Mesenchymal stem cell (in vitro differentiated cells and primary cell): ENCODE data around the gene ULK3.

Experiments
- DNase-seq: peaks from one replicate; pipeline ENCODE4 v3.0.0-alpha.2; 2013
- H2AFZ ChIP-seq: one replicate; pipeline ENCODE4 v1.6.1; 2013; ENCODE audit warnings: low read depth, mild to moderate bottlenecking, control low read depth, inconsistent platforms, low read length, moderate library complexity
- H2AK5ac ChIP-seq: 2 replicates; pipeline ENCODE4 v1.6.1; 2013; ENCODE audit warnings: low read length, moderate library complexity, mild to moderate bottlenecking, inconsistent platforms; ENCODE audit not compliant: severe bottlenecking
- H2BK120ac ChIP-seq: one replicate; pipeline ENCODE4 v1.6.1; 2013; ENCODE audit warnings: low read depth, mild to moderate bottlenecking, inconsistent platforms, low read length, moderate library complexity
- H2BK12ac ChIP-seq, 2 experiments: one replicate each; pipeline ENCODE4 v1.6.1; 2013; ENCODE audit warnings: inconsistent platforms in 2 of 2, low read length in 2 of 2, mild to moderate bottlenecking in 2 of 2, moderate library complexity in 2 of 2, control low read depth in 1 of 2
- H2BK15ac ChIP-seq: one replicate; pipeline ENCODE4 v1.6.1; 2013; ENCODE audit warnings: mild to moderate bottlenecking, low read depth, inconsistent platforms; ENCODE audit not compliant: poor library complexity, severe bottlenecking
- H2BK5ac ChIP-seq: 2 replicates; pipeline ENCODE4 v1.6.1; 2013; ENCODE audit warnings: low read depth, mild to moderate bottlenecking, low read length, control low read depth, inconsistent platforms; ENCODE audit not compliant: poor library complexity, severe bottlenecking
- H3K14ac ChIP-seq, 2 experiments: one replicate each; pipeline ENCODE4 v1.6.1; 2013; ENCODE audit warnings: inconsistent platforms in 2 of 2, low read length in 2 of 2, control low read depth in 1 of 2, mild to moderate bottlenecking in 1 of 2, moderate library complexity in 1 of 2
- H3K18ac ChIP-seq, 2 experiments: one replicate each; pipeline ENCODE4 v1.6.1; 2013; ENCODE audit warnings: inconsistent platforms in 2 of 2, low read length in 2 of 2, control low read depth in 1 of 2, low read depth in 1 of 2, mild to moderate bottlenecking in 1 of 2
- H3K23ac ChIP-seq, 2 experiments: one replicate each; pipeline ENCODE4 v1.6.1; 2013; ENCODE audit warnings: inconsistent platforms in 2 of 2, low read length in 2 of 2, mild to moderate bottlenecking in 2 of 2, moderate library complexity in 2 of 2, control low read depth in 1 of 2
- H3K27ac ChIP-seq: 2 replicates; pipeline ENCODE4 v1.5.1; 2013; ENCODE audit warnings: mild to moderate bottlenecking, moderate library complexity, low read length, control low read depth, inconsistent platforms; ENCODE audit not compliant: poor library complexity, severe bottlenecking
- H3K27me3 ChIP-seq, 2 experiments: 2 replicates each; pipeline versions ENCODE4 v1.6.1 to v1.7.0; 2013; ENCODE audit warnings: low read length in 2 of 2, mild to moderate bottlenecking in 2 of 2, moderate library complexity in 2 of 2, control low read depth in 1 of 2, inconsistent platforms in 1 of 2; ENCODE audit not compliant: control insufficient read depth in 1 of 2, insufficient read depth in 1 of 2
- H3K36me3 ChIP-seq, 2 experiments: 2 replicates each; pipeline versions ENCODE4 v1.6.1 to v1.7.0; 2013; ENCODE audit warnings: low read length in 2 of 2, control low read depth in 1 of 2, inconsistent platforms in 1 of 2, low read depth in 1 of 2, mild to moderate bottlenecking in 1 of 2; ENCODE audit not compliant: insufficient read depth in 2 of 2, control insufficient read depth in 1 of 2
- H3K4ac ChIP-seq, 2 experiments: one replicate each; pipeline ENCODE4 v1.6.1; 2013; ENCODE audit warnings: inconsistent platforms in 2 of 2, low read length in 2 of 2, mild to moderate bottlenecking in 2 of 2, moderate library complexity in 2 of 2, control low read depth in 1 of 2, low read depth in 1 of 2
- H3K4me1 ChIP-seq: 2 replicates; pipeline ENCODE4 v1.6.1; 2013; ENCODE audit warnings: low read depth, low read length, control low read depth; ENCODE audit not compliant: control insufficient read depth, insufficient read depth
- H3K4me2 ChIP-seq: 2 replicates; pipeline ENCODE4 v1.6.1; 2013; ENCODE audit warnings: low read length, mild to moderate bottlenecking, inconsistent platforms; ENCODE audit not compliant: poor library complexity, severe bottlenecking
- H3K4me3 ChIP-seq, 2 experiments: 2 replicates each; pipeline versions ENCODE4 v1.5.1 to v1.7.0; 2013; ENCODE audit warnings: low read length in 2 of 2, mild to moderate bottlenecking in 2 of 2, control low read depth in 1 of 2, low read depth in 1 of 2; ENCODE audit not compliant: insufficient read depth in 1 of 2
- H3K79me1 ChIP-seq: replicated peaks from 2 replicates; pipeline ENCODE4 v1.6.1; 2013; ENCODE audit warnings: mild to moderate bottlenecking, control low read depth, low read length, inconsistent platforms; ENCODE audit not compliant: poor library complexity, severe bottlenecking
- H3K9ac ChIP-seq: 2 replicates; pipeline ENCODE4 v1.7.0; 2013; ENCODE audit warnings: mild to moderate bottlenecking, low read length, moderate library complexity
- H3K9me3 ChIP-seq: 2 replicates; pipeline ENCODE4 v1.7.0; 2013; ENCODE audit warnings: mild to moderate bottlenecking, low read length; ENCODE audit not compliant: control insufficient read depth
- H4K8ac ChIP-seq: one replicate; pipeline ENCODE4 v1.6.1; 2013; ENCODE audit warnings: inconsistent platforms, mild to moderate bottlenecking, low read length, moderate library complexity
- H4K91ac ChIP-seq: one replicate; pipeline ENCODE4 v1.6.1; 2013; ENCODE audit warnings: mild to moderate bottlenecking, low read length, inconsistent platforms
- WGBS: methylation state at CpG from one replicate; pipeline ENCODE4 v1.1.7; 2013; ENCODE audit warnings: mixed read lengths; 5-methylcytosine and 5-hydroxymethylcytosine counted together

Gene ULK3

DNA sequence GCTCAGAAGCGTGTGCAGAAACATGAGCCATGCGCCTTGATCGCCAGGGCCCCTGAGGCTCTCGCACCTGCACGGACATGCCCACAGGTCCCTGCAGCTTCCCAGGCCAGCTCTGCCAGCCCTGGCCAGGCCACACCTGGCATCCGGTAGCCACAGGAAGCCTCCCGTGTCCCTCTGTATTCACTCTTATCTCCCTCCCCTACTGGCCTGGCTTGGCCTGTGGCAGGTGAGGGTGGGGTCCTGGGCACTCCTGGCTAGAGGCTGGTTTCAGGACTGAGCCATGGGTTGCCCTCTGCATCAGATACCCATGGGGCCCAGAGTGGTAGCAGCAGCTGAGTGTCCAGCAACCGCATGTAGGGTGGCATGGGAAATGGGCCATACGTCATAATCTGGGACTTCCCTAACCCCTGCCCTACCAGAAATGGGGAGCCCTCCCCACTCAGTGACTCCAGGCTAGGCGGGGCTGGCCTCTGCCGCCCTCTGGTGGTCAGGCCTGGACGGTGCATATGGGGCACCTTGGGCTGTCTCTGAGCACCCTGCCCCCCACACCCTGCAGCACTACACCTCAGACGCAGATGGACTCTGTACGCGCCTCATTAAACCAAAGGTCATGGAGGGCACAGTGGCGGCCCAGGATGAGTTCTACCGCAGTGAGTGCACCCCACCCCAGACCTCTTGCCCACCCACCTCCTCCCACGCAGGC is 42.9 kb downstream of the ULK3 start:
- Histone ChIP-seq H3K18ac (no peak overlapping the region), H2AFZ (no peak overlapping the region), H3K14ac (peak overlapping the region in 1 of 2 experiments; percentile 1), H2BK12ac (peak overlapping the region in 1 of 2 experiments; percentile 22), H2BK120ac (no peak overlapping the region), H3K9me3 (no peaks in the 10 kb centered on the region), H3K79me1 (peaks cover 43% of the 10 kb centered on the region), H3K9ac (peak overlapping the region; percentile 25), H3K4me3 (no peak overlapping the region), H3K4ac (no peak overlapping the region), H4K8ac (no peak overlapping the region), H3K27ac (no peak overlapping the region), H2BK15ac (no peak overlapping the region), H3K4me2 (no peak overlapping the region), H3K4me1 (peaks cover 18% of the 10 kb centered on the region), H2BK5ac (no peak overlapping the region), H3K23ac (no peak overlapping the region), H2AK5ac (no peak overlapping the region), H3K27me3 (no peaks in the 10 kb centered on the region), H4K91ac (no peak overlapping the region), H3K36me3 (peaks cover 61 to 77% of the 10 kb centered on the region in 2 experiments)
- DNase-seq: peak; percentile 66
- WGBS: 63% methylated on average over 17 of the region's 18 CpGs

DNA sequence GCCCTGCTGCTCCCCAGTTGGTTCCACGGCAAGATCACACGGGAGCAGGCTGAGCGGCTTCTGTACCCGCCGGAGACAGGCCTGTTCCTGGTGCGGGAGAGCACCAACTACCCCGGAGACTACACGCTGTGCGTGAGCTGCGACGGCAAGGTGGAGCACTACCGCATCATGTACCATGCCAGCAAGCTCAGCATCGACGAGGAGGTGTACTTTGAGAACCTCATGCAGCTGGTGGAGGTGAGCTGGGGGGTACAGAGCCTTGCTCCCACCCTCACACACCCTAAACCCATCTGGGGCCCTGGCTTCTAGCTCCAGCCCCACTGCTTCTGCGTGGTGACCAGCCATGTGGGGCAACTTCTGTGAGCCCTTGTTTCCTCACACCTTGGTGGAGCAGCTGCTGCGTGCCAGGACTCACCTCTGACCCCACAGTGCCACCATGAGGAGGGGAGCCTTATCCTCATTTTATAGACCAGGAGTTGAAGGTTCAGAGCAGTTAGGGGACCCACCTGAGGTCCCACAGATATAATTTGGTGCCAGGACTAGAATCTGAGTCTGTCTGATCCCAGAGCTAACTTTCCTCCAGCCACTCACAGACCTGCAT is 43.6 kb downstream of the ULK3 start:
- Histone ChIP-seq H4K8ac (no peak overlapping the region), H3K79me1 (peaks cover 45% of the 10 kb centered on the region), H3K18ac (no peak overlapping the region), H3K4ac (no peak overlapping the region), H3K36me3 (peaks cover 60 to 74% of the 10 kb centered on the region in 2 experiments), H2BK5ac (no peak overlapping the region), H4K91ac (no peak overlapping the region), H3K4me1 (peaks cover 24% of the 10 kb centered on the region), H2BK15ac (no peak overlapping the region), H2AK5ac (no peak overlapping the region), H3K27ac (no peak overlapping the region), H3K4me3 (no peak overlapping the region), H3K14ac (no peak overlapping the region), H3K27me3 (no peaks in the 10 kb centered on the region), H3K4me2 (no peak overlapping the region), H3K9ac (no peak overlapping the region), H2AFZ (no peak overlapping the region), H3K9me3 (no peaks in the 10 kb centered on the region), H2BK12ac (no peak overlapping the region), H2BK120ac (no peak overlapping the region), H3K23ac (no peak overlapping the region)
- DNase-seq: no peak
- WGBS: 94% methylated on average over 16 of the region's 16 CpGs

DNA sequence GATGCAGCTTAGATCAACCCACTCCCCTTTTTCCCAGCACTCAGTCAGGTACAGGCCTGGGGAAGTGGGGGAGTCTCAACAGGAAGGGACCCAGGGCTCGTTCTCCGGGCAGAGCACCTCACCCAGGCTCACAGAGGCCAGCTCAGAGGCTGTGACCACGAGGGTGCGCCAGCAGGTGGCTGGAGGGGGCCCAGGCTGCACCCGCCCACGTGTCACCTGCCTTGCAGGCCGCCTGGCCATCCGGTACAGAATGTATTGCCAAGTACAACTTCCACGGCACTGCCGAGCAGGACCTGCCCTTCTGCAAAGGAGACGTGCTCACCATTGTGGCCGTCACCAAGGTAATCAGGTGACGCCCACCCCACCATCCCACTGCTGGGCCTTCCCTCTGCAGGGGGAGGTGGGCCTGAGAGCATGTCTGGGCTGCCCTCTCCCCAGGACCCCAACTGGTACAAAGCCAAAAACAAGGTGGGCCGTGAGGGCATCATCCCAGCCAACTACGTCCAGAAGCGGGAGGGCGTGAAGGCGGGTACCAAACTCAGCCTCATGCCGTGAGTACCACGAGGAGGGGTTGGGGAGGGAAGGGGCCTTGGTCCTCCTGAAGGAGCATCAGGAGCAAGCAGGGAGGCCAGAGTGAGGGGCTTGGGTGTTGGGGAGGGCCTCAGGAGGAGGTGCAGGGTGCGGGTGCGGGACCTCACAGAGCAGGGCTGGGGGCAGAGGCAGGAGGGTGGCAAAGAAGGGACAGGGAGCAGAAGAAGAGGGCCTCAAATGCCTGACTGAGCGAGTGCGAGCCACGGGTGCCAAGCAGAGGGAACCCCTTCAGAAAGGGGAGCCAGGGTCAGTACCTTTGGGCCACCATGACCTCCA is 44.3 kb downstream of the ULK3 start:
- peaks cover 29% of the 10 kb centered on the region for H3K4me1 ChIP-seq
- no peak overlapping the region for H3K18ac ChIP-seq
- no peak overlapping the region for H2BK120ac ChIP-seq
- H4K8ac ChIP-seq: no peak overlapping the region
- no peak overlapping the region for H3K4ac ChIP-seq
- H3K27ac ChIP-seq: no peak overlapping the region
- H3K9me3 ChIP-seq: no peaks in the 10 kb centered on the region
- no peak overlapping the region for H2AK5ac ChIP-seq
- no peaks in the 10 kb centered on the region for H3K27me3 ChIP-seq
- no peak overlapping the region for H3K9ac ChIP-seq
- peaks cover 52 to 68% of the 10 kb centered on the region in 2 experiments for H3K36me3 ChIP-seq
- no peak overlapping the region for H3K14ac ChIP-seq
- H3K4me3 ChIP-seq: no peak overlapping the region
- H3K23ac ChIP-seq: no peak overlapping the region
- DNase-seq: no peak
- H2BK15ac ChIP-seq: no peak overlapping the region
- H2AFZ ChIP-seq: no peak overlapping the region
- H3K79me1 ChIP-seq: peaks cover 45% of the 10 kb centered on the region
- no peak overlapping the region for H4K91ac ChIP-seq
- H2BK5ac ChIP-seq: no peak overlapping the region
- no peak overlapping the region for H3K4me2 ChIP-seq
- no peak overlapping the region for H2BK12ac ChIP-seq
- WGBS: 96% methylated on average over 25 of the region's 25 CpGs
